Muscle layer of colon (tissue), 2 donors: ENCODE data around the gene MAML2.

Experiments
- H3K27ac ChIP-seq: one replicate; pipeline ENCODE4 v1.7.0; 2013; ENCODE audit warnings: low read depth, mild to moderate bottlenecking, low read length, moderate library complexity
- H3K27me3 ChIP-seq, 2 donors: one replicate each; pipeline ENCODE4 v1.7.0; 2013; ENCODE audit warnings: low read length in 2 of 2, mild to moderate bottlenecking in 2 of 2; ENCODE audit not compliant: insufficient read depth in 2 of 2, control insufficient read depth in 1 of 2
- H3K36me3 ChIP-seq: one replicate; pipeline ENCODE4 v1.7.0; 2013; ENCODE audit warnings: mild to moderate bottlenecking, low read length; ENCODE audit not compliant: insufficient read depth
- H3K4me1 ChIP-seq: one replicate; pipeline ENCODE4 v1.7.0; 2013; ENCODE audit warnings: mild to moderate bottlenecking, low read length; ENCODE audit not compliant: insufficient read depth
- H3K4me3 ChIP-seq, 2 donors: one replicate each; pipeline ENCODE4 v1.7.0; 2013; ENCODE audit warnings: low read length in 2 of 2, low read depth in 1 of 2, mild to moderate bottlenecking in 1 of 2, moderate library complexity in 1 of 2
- H3K9ac ChIP-seq: one replicate; pipeline ENCODE4 v1.7.0; 2013; ENCODE audit warnings: low read length
- H3K9me3 ChIP-seq: one replicate; pipeline ENCODE4 v1.7.0; 2013; ENCODE audit warnings: mild to moderate bottlenecking, low read length
- donor health status: abdominal sarcoma.
- donor health status: Adenocarcinoma of cecum.

The MAML2 gene

GRCh38 chr11:96028746-96029145 lies 314.2 kb downstream of the MAML2 start:
- H3K9me3 ChIP-seq = no peaks in the 10 kb centered on the region
- no peaks in the 10 kb centered on the region for H3K4me1 ChIP-seq
- H3K4me3 ChIP-seq = no peak overlapping the region
- no peak overlapping the region for H3K9ac ChIP-seq
- H3K27me3 ChIP-seq = no peaks in the 10 kb centered on the region
- no peaks in the 10 kb centered on the region for H3K36me3 ChIP-seq
- no peak overlapping the region for H3K27ac ChIP-seq

DNA sequence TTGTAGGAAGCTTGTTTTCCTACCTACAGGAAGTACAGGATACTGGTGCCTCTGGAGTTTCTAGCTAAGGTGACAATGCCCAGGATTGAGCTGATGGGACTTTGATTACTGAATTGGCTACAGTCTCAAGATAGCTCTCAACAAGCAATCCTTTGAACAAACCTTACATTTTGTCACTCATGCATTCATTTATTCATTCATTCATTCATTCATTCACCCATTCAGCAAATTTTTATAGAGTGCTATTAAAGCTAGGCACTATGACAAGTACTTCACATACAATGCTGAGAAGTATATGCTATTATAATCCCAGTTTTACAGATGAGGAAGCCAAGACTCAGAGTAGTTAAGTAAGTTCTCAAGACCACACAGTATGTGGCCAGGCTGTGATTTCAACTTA lies 316.0 kb downstream of the MAML2 start:
- no peak overlapping the region for H3K4me3 ChIP-seq
- H3K36me3 ChIP-seq = no peaks in the 10 kb centered on the region
- no peaks in the 10 kb centered on the region for H3K27me3 ChIP-seq
- no peaks in the 10 kb centered on the region for H3K4me1 ChIP-seq
- H3K9me3 ChIP-seq = no peaks in the 10 kb centered on the region
- no peak overlapping the region for H3K27ac ChIP-seq
- no peak overlapping the region for H3K9ac ChIP-seq

- no peak overlapping the region for H3K9ac ChIP-seq
- H3K9me3 ChIP-seq = no peaks in the 10 kb centered on the region
- no peak overlapping the region for H3K27ac ChIP-seq
- no peak overlapping the region for H3K4me3 ChIP-seq
- H3K36me3 ChIP-seq = no peaks in the 10 kb centered on the region
- no peaks in the 10 kb centered on the region for H3K4me1 ChIP-seq
- H3K27me3 ChIP-seq = no peaks in the 10 kb centered on the region
Observed at GRCh38 chr11:96026310-96026709, 316.7 kb downstream of the MAML2 start.

DNA sequence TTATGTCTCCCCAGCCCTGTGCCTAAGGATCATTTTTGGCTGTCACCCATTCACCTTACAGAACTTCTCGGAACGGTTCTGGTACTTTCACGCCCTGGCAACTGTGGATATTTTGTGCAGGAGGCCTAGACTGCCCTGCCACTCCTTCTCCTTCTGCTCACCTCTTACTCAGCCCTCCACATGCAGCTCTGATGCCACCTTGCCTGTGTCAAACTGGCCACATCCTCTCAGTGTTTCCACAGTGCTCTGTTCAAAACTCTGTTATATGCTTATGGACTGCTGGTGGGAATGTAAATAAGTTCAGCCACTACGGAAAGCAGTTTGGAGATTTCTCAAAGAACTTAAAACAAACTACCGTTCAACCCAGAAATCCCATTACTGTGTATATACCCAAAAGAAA lies 318.3 kb downstream of the MAML2 start:
- Histone ChIP-seq H3K4me3 (no peak overlapping the region), H3K9ac (no peak overlapping the region), H3K36me3 (no peaks in the 10 kb centered on the region), H3K27ac (no peak overlapping the region), H3K9me3 (no peaks in the 10 kb centered on the region), H3K27me3 (no peaks in the 10 kb centered on the region), H3K4me1 (no peaks in the 10 kb centered on the region)

GRCh38 chr11:96023275-96023674 lies 319.7 kb downstream of the MAML2 start:
- Histone ChIP-seq H3K4me3 (no peak overlapping the region), H3K36me3 (no peaks in the 10 kb centered on the region), H3K9me3 (no peaks in the 10 kb centered on the region), H3K9ac (no peak overlapping the region), H3K27ac (no peak overlapping the region), H3K27me3 (no peaks in the 10 kb centered on the region), H3K4me1 (no peaks in the 10 kb centered on the region)

- Histone ChIP-seq H3K9me3 (no peaks in the 10 kb centered on the region), H3K27me3 (no peaks in the 10 kb centered on the region), H3K4me3 (no peak overlapping the region), H3K4me1 (no peaks in the 10 kb centered on the region), H3K27ac (no peak overlapping the region), H3K36me3 (no peaks in the 10 kb centered on the region), H3K9ac (no peak overlapping the region)
Observed at GRCh38 chr11:96021901-96022650, 320.9 kb downstream of the MAML2 start.

- no peak overlapping the region for H3K4me3 ChIP-seq
- H3K27me3 ChIP-seq = no peaks in the 10 kb centered on the region
- no peaks in the 10 kb centered on the region for H3K4me1 ChIP-seq
- H3K9ac ChIP-seq = no peak overlapping the region
- H3K9me3 ChIP-seq = no peaks in the 10 kb centered on the region
- no peaks in the 10 kb centered on the region for H3K36me3 ChIP-seq
- no peak overlapping the region for H3K27ac ChIP-seq
Observed at GRCh38 chr11:96019810-96020747, 322.9 kb downstream of the MAML2 start.

DNA sequence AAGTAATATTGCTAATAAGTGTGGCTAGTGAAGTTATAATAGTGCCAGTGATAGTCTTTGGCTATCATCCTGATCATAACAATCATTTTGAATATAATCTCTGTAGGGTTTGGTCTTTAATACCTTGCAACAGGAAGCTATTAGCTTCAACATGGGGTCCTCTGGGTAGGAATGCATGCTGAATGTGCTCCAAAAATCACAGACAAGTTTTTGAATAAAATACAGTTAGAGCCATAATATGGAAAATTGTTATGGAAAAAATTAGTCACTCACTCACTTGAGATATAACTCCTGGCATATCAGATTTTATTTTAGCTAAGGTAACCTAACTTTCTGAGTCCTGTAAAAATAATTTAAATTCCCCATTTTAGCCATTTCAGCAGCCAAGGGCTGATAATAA lies 323.7 kb downstream of the MAML2 start:
- H3K9me3 ChIP-seq = no peaks in the 10 kb centered on the region
- no peak overlapping the region for H3K4me3 ChIP-seq
- no peaks in the 10 kb centered on the region for H3K4me1 ChIP-seq
- no peak overlapping the region for H3K9ac ChIP-seq
- H3K27ac ChIP-seq = no peak overlapping the region
- H3K36me3 ChIP-seq = no peaks in the 10 kb centered on the region
- H3K27me3 ChIP-seq = no peaks in the 10 kb centered on the region

- Histone ChIP-seq H3K9ac (no peak overlapping the region), H3K36me3 (no peaks in the 10 kb centered on the region), H3K27ac (no peak overlapping the region), H3K4me1 (peaks cover under 1% of the 10 kb centered on the region), H3K4me3 (no peak overlapping the region), H3K27me3 (no peaks in the 10 kb centered on the region), H3K9me3 (no peaks in the 10 kb centered on the region)
Observed at GRCh38 chr11:96017856-96018255, 325.1 kb downstream of the MAML2 start.

DNA sequence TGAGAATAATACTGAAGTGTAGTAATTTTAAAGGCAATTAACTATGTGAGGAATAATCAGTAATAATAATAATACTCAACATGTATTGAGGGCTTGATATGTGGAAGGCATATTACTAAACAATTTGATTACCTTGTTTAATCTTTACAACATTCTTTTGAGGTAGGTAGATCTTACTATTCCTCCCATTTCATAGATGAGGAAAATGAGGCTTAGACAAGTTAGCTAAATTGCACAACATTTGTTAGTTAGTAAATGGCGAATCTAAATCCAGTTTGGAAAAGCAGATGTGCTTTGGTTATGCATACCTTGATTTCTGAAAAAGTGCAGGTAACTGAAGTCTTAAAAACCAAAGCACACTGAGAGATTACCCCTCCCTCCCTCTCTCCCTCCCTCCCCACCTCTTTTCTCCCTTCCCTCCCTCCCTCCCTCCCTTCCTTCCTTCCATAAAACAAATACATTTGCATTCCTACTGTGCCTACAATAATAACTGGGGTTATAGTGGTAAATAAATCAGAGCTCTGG lies 326.0 kb downstream of the MAML2 start:
- Histone ChIP-seq H3K27ac (no peak overlapping the region), H3K36me3 (no peaks in the 10 kb centered on the region), H3K4me3 (no peak overlapping the region), H3K4me1 (peaks cover 8% of the 10 kb centered on the region), H3K9me3 (no peaks in the 10 kb centered on the region), H3K9ac (no peak overlapping the region), H3K27me3 (no peaks in the 10 kb centered on the region)

DNA sequence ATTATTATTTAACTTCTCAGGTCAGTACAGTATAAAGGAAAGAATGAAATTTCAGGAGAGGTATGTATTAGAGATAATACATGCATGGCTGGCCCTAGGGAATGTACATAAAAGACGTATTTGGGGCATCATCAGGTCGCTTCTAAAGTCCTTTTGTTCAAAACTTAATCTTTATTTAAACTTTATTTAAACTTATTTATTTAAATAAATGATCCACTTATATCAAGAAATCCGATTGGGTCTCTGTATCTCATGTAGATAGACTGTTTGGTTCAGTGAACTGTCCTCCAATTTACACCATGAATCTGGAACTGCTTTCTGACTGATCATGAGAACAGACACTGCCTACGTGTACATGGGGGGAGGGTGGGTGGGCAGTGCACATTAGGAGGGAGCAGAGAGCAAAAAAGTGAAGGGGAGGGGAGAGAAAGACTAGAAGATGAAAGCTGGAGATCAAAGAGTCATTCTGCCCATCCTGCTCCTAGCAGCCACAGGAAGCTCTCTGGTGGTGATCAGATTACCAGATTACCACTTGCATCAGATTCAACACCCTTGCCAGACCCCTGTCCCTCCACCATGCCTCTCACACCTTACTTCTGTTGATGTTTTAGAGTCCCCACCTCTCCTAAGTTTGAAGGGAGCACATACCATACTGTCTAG lies 327.0 kb downstream of the MAML2 start:
- no peaks in the 10 kb centered on the region for H3K27me3 ChIP-seq
- no peak overlapping the region for H3K27ac ChIP-seq
- H3K9ac ChIP-seq = no peak overlapping the region
- no peak overlapping the region for H3K4me3 ChIP-seq
- peaks cover 15% of the 10 kb centered on the region for H3K4me1 ChIP-seq
- H3K36me3 ChIP-seq = no peaks in the 10 kb centered on the region
- H3K9me3 ChIP-seq = no peaks in the 10 kb centered on the region
